K562 (cell line): Measurements from ENCODE around the gene RHOC. TPM values are rescaled to one million over a fixed set of nuclear protein-coding genes. Genes with fewer than 3 reads are reported as not detected.

Experiments used
- ATF6 ChIP-seq: sonication (generic); formaldehyde crosslinking; IDR thresholded peaks from 2 replicates; pipeline ENCODE4 v1.4.0; 2020; ENCODE audit warnings: mild to moderate bottlenecking, missing genetic modification reagents
- CHD1 ChIP-seq: fragments of 200-600 bp; sonication (generic); IDR thresholded peaks from one replicate; pipeline ENCODE4 v1.6.1; 2012; ENCODE audit warnings: mild to moderate bottlenecking, moderate library complexity, low read length, inconsistent platforms
- DLX4 ChIP-seq: fragments of 250-450 bp; sonication (Bioruptor Pico); IDR thresholded peaks from 2 replicates; pipeline ENCODE4 v1.6.1; 2021; ENCODE audit warnings: mild to moderate bottlenecking
- HDAC2 ChIP-seq: fragments of 450-650 bp; IDR thresholded peaks from 2 replicates; pipeline ENCODE4 v1.6.1; 2016; ENCODE audit warnings: mild to moderate bottlenecking
- HEY1 ChIP-seq: fragments of 250-450 bp; sonication (Bioruptor Pico); IDR thresholded peaks from 2 replicates; pipeline ENCODE4 v1.5.0; 2020; ENCODE audit warnings: mild to moderate bottlenecking, moderate library complexity, borderline replicate concordance
- PREB ChIP-seq: sonication (generic); formaldehyde crosslinking; IDR thresholded peaks from 2 replicates; pipeline ENCODE4 v1.8.1; 2023; ENCODE audit warnings: mild to moderate bottlenecking, missing genetic modification reagents
- RAD21 ChIP-seq, 2 experiments: fragments of 250-450 bp in 1 of 2; fragments of 450-650 bp in 1 of 2; sonication (Bioruptor Pico) in 1 of 2; formaldehyde crosslinking in 1 of 2; IDR thresholded peaks in 1 of 2; conservative IDR thresholded peaks in 1 of 2; 2 replicates each; pipeline versions ENCODE4 v1.4.0 to v1.8.0; 2020 to 2022; ENCODE audit warnings: mild to moderate bottlenecking in 2 of 2, moderate library complexity in 1 of 2
- SP1 ChIP-seq: sonication (generic); formaldehyde crosslinking; IDR thresholded peaks from 2 replicates; pipeline ENCODE4 v1.8.1; 2022; ENCODE audit warnings: mild to moderate bottlenecking, missing genetic modification reagents
- TARDBP ChIP-seq: fragments of 450-650 bp; IDR thresholded peaks from 2 replicates; pipeline ENCODE4 v1.6.1; 2016
- TSHZ1 ChIP-seq: fragments of 250-450 bp; sonication (Bioruptor Pico); IDR thresholded peaks from 2 replicates; pipeline ENCODE4 v1.4.0; 2020; ENCODE audit warnings: mild to moderate bottlenecking, moderate library complexity
- ZFPM2 ChIP-seq: fragments of 250-450 bp; sonication (Bioruptor Pico); IDR thresholded peaks from 2 replicates; pipeline ENCODE4 v1.5.1; 2022; ENCODE audit warnings: mild to moderate bottlenecking
- ZNF263 ChIP-seq: sonication (generic); formaldehyde crosslinking; IDR thresholded peaks from 2 replicates; pipeline ENCODE4 v1.8.0; 2022; ENCODE audit warnings: mild to moderate bottlenecking, missing genetic modification reagents, borderline replicate concordance
- ZNF444 ChIP-seq: fragments of 250-450 bp; sonication (Bioruptor Pico); IDR thresholded peaks from 2 replicates; pipeline ENCODE4 v1.4.0; 2020; ENCODE audit warnings: mild to moderate bottlenecking, moderate library complexity
- polyA plus RNA-seq, 8 experiments: library from polyadenylated mRNA; depleted of rRNA in 4 of 8; stranded (reverse) in 5 of 8; unstranded in 3 of 8; fragments of >200 nt; fragmentation: Nextera tagmentation in 2 of 8; fragmentation: Illumina TruSeq in 1 of 8; extraction: Ambion mirVana in 2 of 8; extraction: Trizol in 1 of 8; gene quantifications; 2 replicates each; pipeline versions ENCODE4 v1.2.1 to v1.2.3, GENCODE V29; 2011 to 2014; ENCODE audit warnings: inconsistent platforms in 1 of 8, missing spikeins in 1 of 8
- total RNA-seq, 7 experiments: library from RNA; depleted of rRNA in 6 of 7; stranded (reverse); fragments of >200 nt in 6 of 7; fragmentation: Illumina TruSeq in 2 of 7; extraction: Trizol in 2 of 7; gene quantifications; 2 replicates each; pipeline versions ENCODE4 v1.2.1 to v1.2.3, GENCODE V29; 2011 to 2021; ENCODE audit warnings: low replicate concordance in 1 of 7

The RHOC gene
- total and polyA plus RNA-seq, 9 of the 15 experiments (the other 6 are each of a cell fraction or from before 2014, with no cell fraction given) = 35.2 to 364 (median 204) TPM

GRCh38 chr1:112673592-112674439, 33.1 kb downstream of the RHOC start (continued):
- peak; percentile 77; the same call in 1 of the 2 replicates for TF ChIP-seq ATF6
- TF ChIP-seq ZFPM2 (CRISPR knock-in tag) = no peak
- TF ChIP-seq HDAC2 = peak; percentile 88
- no peak for TF ChIP-seq CHD1
- TF ChIP-seq ZNF263 (CRISPR knock-in tag) = 0 out of 2 replicates have a peak, but pooled peaks have one; percentile 52
- peak; percentile 15 to 41; a peak in 3 of 4 replicates for TF ChIP-seq RAD21 (CRISPR knock-in tag; conservative IDR thresholded peaks at IDR 0.05 in 1 of 2, IDR thresholded peaks at IDR 0.05 in 1 of 2)
- TF ChIP-seq ZNF444 (CRISPR knock-in tag) = peak; percentile 59; the same call in 1 of the 2 replicates
- TF ChIP-seq HEY1 = no peak
- no peak for TF ChIP-seq TSHZ1
- no peak for TF ChIP-seq PREB (CRISPR knock-in tag)
- TF ChIP-seq SP1 = 0 out of 2 replicates have a peak, but pooled peaks have one; percentile 6
- peak; percentile 26; the same call in 1 of the 2 replicates for TF ChIP-seq TARDBP
- no peak for TF ChIP-seq DLX4
